Measurements from ENCODE around the gene HTR6. TPM values are rescaled to one million over a fixed set of nuclear protein-coding genes. Genes with fewer than 3 reads are reported as not detected.

Gene HTR6
- total RNA-seq, 1 experiment from 2014 or later = 0.10 TPM

- DNase-seq (ENCODE audit: low read depth, low spot score) (no peak), ATAC-seq (no peak)
- ChIA-PET CTCF (interaction anchor here (0.6 kb wide), 1 partner anchor 10 kb away, joined by 3 read pairs; no protein-coding TSS in a partner anchor), POLR2A (interaction anchor here (0.6 kb wide), 1 partner anchor 366 kb away, joined by 3 read pairs; no protein-coding TSS in a partner anchor)
- Histone ChIP-seq H3K27me3 (ENCODE audit: control insufficient read depth, insufficient read depth, low read length) (0 out of 2 replicates have a peak, but pooled peaks cover 3% of the 10 kb centered on the region), H3K4me3 (ENCODE audit: low read depth in 2 of 2, low read length in 2 of 2) (no peak overlapping the region), H3K9me3 (ENCODE audit: control insufficient read depth, insufficient read depth, low read depth, low read length) (no peaks in the 10 kb centered on the region), H3K36me3 (ENCODE audit: control insufficient read depth, insufficient read depth, low read length) (no peaks in the 10 kb centered on the region), H3K27ac (ENCODE audit: low read length) (no peak overlapping the region), H3K4me1 (ENCODE audit: control insufficient read depth, insufficient read depth, low read length) (peaks cover 25% of the 10 kb centered on the region)
- TSS peak; percentile 94 for BruUV-seq (replicated peaks)
- in situ Hi-C loops (cut with HindIII; ENCODE audit: low pct_unique_long_range_greater_than_20kb, low sequenced_read_pairs) (no loop called here), intact Hi-C loops (cut with micrococcal nuclease; ENCODE audit: unreplicated experiment) (no loop called here)
- TF ChIP-seq POLR2AphosphoS5 (IDR thresholded peaks at IDR 0.05; ENCODE audit: low read depth, low read length) (no peak), TCF7L2 (IDR thresholded peaks at IDR 0.05; ENCODE audit: low read depth, low read length) (no peak), REST (IDR thresholded peaks at IDR 0.05; ENCODE audit: insufficient read depth in 1 of 2, low read depth in 2 of 2, low read length in 1 of 2) (no peak), SIN3A (IDR thresholded peaks at IDR 0.05; ENCODE audit: borderline replicate concordance, insufficient read depth, low read depth, low read length) (no peak), CTCF (IDR thresholded peaks at IDR 0.05) (no peak)
Measured at GRCh38 chr1:19657511-19657910, 7.2 kb upstream of the HTR6 start.

GRCh38 chr1:19658186-19658585 lies 6.5 kb upstream of the HTR6 start:
- ChIA-PET POLR2A (no interaction called here), CTCF (no interaction called here)
- H3K27ac ChIP-seq (ENCODE audit: low read length) = no peak overlapping the region
- no peaks in the 10 kb centered on the region for H3K36me3 ChIP-seq (ENCODE audit: control insufficient read depth, insufficient read depth, low read length)
- ATAC-seq (no peak), DNase-seq (ENCODE audit: low read depth, low spot score) (no peak)
- peaks cover 25% of the 10 kb centered on the region for H3K4me1 ChIP-seq (ENCODE audit: control insufficient read depth, insufficient read depth, low read length)
- BruUV-seq (replicated peaks) = no TSS peak
- intact Hi-C loops (cut with micrococcal nuclease; ENCODE audit: unreplicated experiment) = no loop called here
- no peak overlapping the region for H3K4me3 ChIP-seq (ENCODE audit: low read depth in 2 of 2, low read length in 2 of 2)
- TF ChIP-seq POLR2AphosphoS5 (IDR thresholded peaks at IDR 0.05; ENCODE audit: low read depth, low read length) = no peak
- no peak for TF ChIP-seq REST (IDR thresholded peaks at IDR 0.05; ENCODE audit: insufficient read depth in 1 of 2, low read depth in 2 of 2, low read length in 1 of 2)
- TF ChIP-seq CTCF (IDR thresholded peaks at IDR 0.05) = no peak
- TF ChIP-seq TCF7L2 (IDR thresholded peaks at IDR 0.05; ENCODE audit: low read depth, low read length) = no peak
- TF ChIP-seq SIN3A (IDR thresholded peaks at IDR 0.05; ENCODE audit: borderline replicate concordance, insufficient read depth, low read depth, low read length) = no peak
- 0 out of 2 replicates have a peak, but pooled peaks cover 3% of the 10 kb centered on the region for H3K27me3 ChIP-seq (ENCODE audit: control insufficient read depth, insufficient read depth, low read length)
- in situ Hi-C loops (cut with HindIII; ENCODE audit: low pct_unique_long_range_greater_than_20kb, low sequenced_read_pairs) = no loop called here
- no peaks in the 10 kb centered on the region for H3K9me3 ChIP-seq (ENCODE audit: control insufficient read depth, insufficient read depth, low read depth, low read length)

All from Panc1 (cell line).